IMR-90 (cell line): Measurements from ENCODE around the gene CPXM2. TPM values are rescaled to one million over a fixed set of nuclear protein-coding genes. Genes with fewer than 3 reads are reported as not detected.

Source experiments
- ATAC-seq: fragments of 200-7000 bp; cut with Tn5 transposase; 2 replicates; pipeline ENCODE4 v1.9.1; 2020; ENCODE audit warnings: low read depth, mild to moderate bottlenecking, moderate library complexity
- BruUV-seq: library from RNA; stranded (reverse); fragments of 400-500 nt; replicated peaks from 2 replicates; lab custom pipeline; 2021; lab: Mats Ljungman, UMichigan
- CTCF ChIA-PET: fragments of 300-600 bp; formaldehyde crosslinking; extraction: SDS; loops from one replicate; lab custom pipeline; 2021; ENCODE audit warnings: antibody characterized with exemption; lab: Yijun Ruan, JAX
- POLR2A ChIA-PET: fragments of 300-600 bp; sonication (Branson Sonifier 250); formaldehyde crosslinking; loops from one replicate; lab custom pipeline; 2022; ENCODE audit warnings: antibody characterized with exemption; ENCODE audit not compliant: unreplicated experiment; lab: Charles Lee
- DNase-seq: peaks from one replicate; pipeline ENCODE4 v3.0.0; 2013
- H2AFZ ChIP-seq: replicated peaks from 2 replicates; pipeline ENCODE3; 2013; ENCODE audit warnings: low read length, mild to moderate bottlenecking; ENCODE audit not compliant: poor library complexity
- H2AK5ac ChIP-seq: 2 replicates; pipeline ENCODE4 v1.6.1; 2013; ENCODE audit warnings: low read depth, low read length, inconsistent platforms
- H2AK9ac ChIP-seq: replicated peaks from 2 replicates; pipeline ENCODE3; 2013; ENCODE audit warnings: mild to moderate bottlenecking, low read depth, low read length, moderate library complexity; ENCODE audit not compliant: poor library complexity
- H2BK120ac ChIP-seq: 2 replicates; pipeline ENCODE4 v1.6.1; 2013; ENCODE audit warnings: low read depth, low read length, inconsistent platforms
- H2BK15ac ChIP-seq: 3 replicates; pipeline ENCODE4 v1.6.1; 2013; ENCODE audit warnings: low read depth, low read length, inconsistent platforms
- H2BK20ac ChIP-seq: 2 replicates; pipeline ENCODE4 v1.6.1; 2013; ENCODE audit warnings: low read depth, mild to moderate bottlenecking, inconsistent platforms, low read length, moderate library complexity
- H2BK5ac ChIP-seq: 2 replicates; pipeline ENCODE4 v1.6.1; 2013; ENCODE audit warnings: mild to moderate bottlenecking, low read depth, low read length, inconsistent platforms; ENCODE audit not compliant: poor library complexity, severe bottlenecking
- H3K14ac ChIP-seq: replicated peaks from 2 replicates; pipeline ENCODE4 v1.6.1; 2013; ENCODE audit warnings: low read depth, low read length, inconsistent platforms
- H3K18ac ChIP-seq: 2 replicates; pipeline ENCODE4 v1.6.1; 2013; ENCODE audit warnings: low read depth, low read length, control low read depth
- H3K23ac ChIP-seq: 2 replicates; pipeline ENCODE4 v1.6.1; 2013; ENCODE audit warnings: low read depth, low read length, inconsistent platforms
- H3K27ac ChIP-seq: 2 replicates; pipeline ENCODE4 v1.5.1; 2013; ENCODE audit warnings: mild to moderate bottlenecking, control low read depth, low read length; ENCODE audit not compliant: insufficient read depth
- H3K27me3 ChIP-seq: 2 replicates; pipeline ENCODE4 v1.6.1; 2013; ENCODE audit warnings: low read length; ENCODE audit not compliant: control insufficient read depth, insufficient read depth
- H3K36me3 ChIP-seq: 2 replicates; pipeline ENCODE4 v1.6.1; 2013; ENCODE audit warnings: low read length, mixed read lengths; ENCODE audit not compliant: control insufficient read depth, insufficient read depth
- H3K4ac ChIP-seq: 2 replicates; pipeline ENCODE4 v1.6.1; 2013; ENCODE audit warnings: low read depth, low read length, inconsistent platforms
- H3K4me1 ChIP-seq: 2 replicates; pipeline ENCODE4 v1.6.1; 2013; ENCODE audit warnings: low read length, mixed read lengths; ENCODE audit not compliant: control insufficient read depth, insufficient read depth
- H3K4me2 ChIP-seq: 2 replicates; pipeline ENCODE4 v1.6.1; 2013; ENCODE audit warnings: low read depth, mild to moderate bottlenecking, control low read depth, low read length, moderate library complexity
- H3K4me3 ChIP-seq: 2 replicates; pipeline ENCODE4 v1.5.1; 2013; ENCODE audit warnings: low read depth, mild to moderate bottlenecking, control low read depth, low read length, moderate library complexity; ENCODE audit not compliant: insufficient read depth
- H3K56ac ChIP-seq: 2 replicates; pipeline ENCODE4 v1.6.1; 2013; ENCODE audit warnings: low read length, inconsistent platforms; ENCODE audit not compliant: insufficient read depth; ENCODE audit errors: extremely low read depth
- H3K79me1 ChIP-seq, 2 experiments: 2 replicates each; pipeline ENCODE4 v1.6.1; 2013; ENCODE audit warnings: low read length in 2 of 2, inconsistent platforms in 1 of 2, low read depth in 1 of 2
- H3K9ac ChIP-seq: 2 replicates; pipeline ENCODE4 v1.6.1; 2013; ENCODE audit warnings: low read depth, low read length, control low read depth
- H3K9me1 ChIP-seq: 2 replicates; pipeline ENCODE4 v1.6.1; 2013; ENCODE audit warnings: low read length, inconsistent platforms; ENCODE audit not compliant: insufficient read depth
- H3K9me3 ChIP-seq: 2 replicates; pipeline ENCODE4 v1.6.1; 2013; ENCODE audit warnings: low read length; ENCODE audit not compliant: control insufficient read depth, insufficient read depth
- H4K20me1 ChIP-seq: 2 replicates; pipeline ENCODE4 v1.6.1; 2013; ENCODE audit warnings: low read length, inconsistent platforms; ENCODE audit not compliant: insufficient read depth
- H4K5ac ChIP-seq: 2 replicates; pipeline ENCODE4 v1.6.1; 2013; ENCODE audit warnings: mild to moderate bottlenecking, low read depth, low read length, control low read depth
- H4K8ac ChIP-seq, 2 experiments: 2 replicates each; pipeline ENCODE4 v1.6.1; 2013; ENCODE audit warnings: low read depth in 2 of 2, low read length in 2 of 2, control low read depth in 1 of 2, inconsistent platforms in 1 of 2
- H4K91ac ChIP-seq: 2 replicates; pipeline ENCODE4 v1.6.1; 2013; ENCODE audit warnings: low read depth, low read length, inconsistent platforms; ENCODE audit not compliant: insufficient read depth
- CEBPB ChIP-seq: IDR thresholded peaks from 2 replicates; pipeline ENCODE4 v1.6.1; 2012; ENCODE audit warnings: low read depth, low read length, improper control_type of control experiment
- ELK1 ChIP-seq: fragments of 150-350 bp; IDR thresholded peaks from 2 replicates; pipeline ENCODE4 v1.6.1; 2016; ENCODE audit warnings: low read depth, mild to moderate bottlenecking, low read length, moderate library complexity, borderline replicate concordance
- NFE2L2 ChIP-seq: fragments of 150-350 bp; IDR thresholded peaks from 2 replicates; pipeline ENCODE4 v1.6.1; 2016; ENCODE audit warnings: low read depth, mild to moderate bottlenecking, low read length
- RCOR1 ChIP-seq: IDR thresholded peaks from 2 replicates; pipeline ENCODE4 v1.6.1; 2012; ENCODE audit warnings: mild to moderate bottlenecking, low read length, improper control_type of control experiment; ENCODE audit not compliant: insufficient replicate concordance
- WGBS, 2 experiments: methylation state at CpG; one replicate each; pipeline versions ENCODE4 v1.1.5 to v1.1.7; 2013; ENCODE audit warnings: missing lambda C conversion rate in 2 of 2; ENCODE audit not compliant: insufficient read length in 1 of 2; ENCODE audit errors: extremely low coverage in 2 of 2; 5-methylcytosine and 5-hydroxymethylcytosine counted together
- dilution Hi-C: fragments of 300-500 bp; cut with HindIII; formaldehyde crosslinking; loops from one replicate; pipeline ENCODE4 v1.14.3; 2018; ENCODE audit warnings: low sequenced_read_pairs; ENCODE audit not compliant: unreplicated experiment
- in situ Hi-C: fragments of 300-500 bp; cut with MboI; formaldehyde crosslinking; loops from 3 replicates; pipeline ENCODE4 v1.14.3; 2019; ENCODE audit warnings: low sequenced_read_pairs, inconsistent platforms, mixed read lengths
- intact Hi-C: fragments of 100-400 bp; cut with micrococcal nuclease; formaldehyde crosslinking; loops from 2 replicates; pipeline ENCODE4 v1.10.0; 2022
- polyA plus RNA-seq, 3 experiments: library from polyadenylated mRNA; depleted of rRNA; stranded (reverse); fragments of >200 nt; gene quantifications; 2 replicates each; pipeline ENCODE4 v1.2.3, GENCODE V29; 2012; ENCODE audit warnings: low replicate concordance in 1 of 3
- total RNA-seq: library from RNA; depleted of rRNA; stranded (reverse); fragments of >200 nt; gene quantifications from 2 replicates; pipeline ENCODE4 v1.2.3, GENCODE V29; 2012

CPXM2 gene
- total and polyA plus RNA-seq, 2 of the 4 experiments (the other 2 are of a cell fraction) = not detected

GRCh38 chr10:123774132-123774742 is 117.4 kb downstream of the CPXM2 start:
- H3K4me2 ChIP-seq = no peak overlapping the region
- in situ Hi-C loops = no loop called here
- dilution Hi-C loops = no loop called here
- no peak overlapping the region for H2AFZ ChIP-seq
- no peak overlapping the region for H4K91ac ChIP-seq
- H3K27ac ChIP-seq = no peak overlapping the region
- no peak overlapping the region for H3K4me3 ChIP-seq
- no peak overlapping the region for H3K18ac ChIP-seq
- no peaks in the 10 kb centered on the region for H3K36me3 ChIP-seq
- H2BK120ac ChIP-seq = no peak overlapping the region
- no peak overlapping the region for H3K56ac ChIP-seq
- no peak overlapping the region for H3K23ac ChIP-seq
- no peaks in the 10 kb centered on the region for H3K9me1 ChIP-seq
- no peak overlapping the region for H2BK5ac ChIP-seq
- no peak overlapping the region for H4K8ac ChIP-seq
- no TSS peak for BruUV-seq
- H2BK15ac ChIP-seq = no peak overlapping the region
- H3K4me1 ChIP-seq = no peaks in the 10 kb centered on the region
- DNase-seq (no peak), ATAC-seq (no peak)
- no peak overlapping the region for H2AK9ac ChIP-seq
- H3K79me1 ChIP-seq = no peaks in the 10 kb centered on the region
- no peak overlapping the region for H4K5ac ChIP-seq
- intact Hi-C loops = no loop called here
- ChIA-PET POLR2A (no interaction called here), CTCF (no interaction called here)
- peaks cover 39% of the 10 kb centered on the region for H3K9me3 ChIP-seq
- no peak overlapping the region for H2BK20ac ChIP-seq
- H3K14ac ChIP-seq = no peak overlapping the region
- 43% methylated on average over 4 of the region's 11 CpGs; no CpG with 5 or more reads in 1 of the 2 experiments for WGBS, 2 experiments
- no peak overlapping the region for H3K4ac ChIP-seq
- TF ChIP-seq ELK1 (no peak), NFE2L2 (no peak), RCOR1 (no peak), CEBPB (no peak)
- no peak overlapping the region for H3K9ac ChIP-seq
- H3K27me3 ChIP-seq = no peaks in the 10 kb centered on the region
- no peaks in the 10 kb centered on the region for H4K20me1 ChIP-seq
- no peak overlapping the region for H2AK5ac ChIP-seq
